Left lobe of liver (tissue), 2 donors: ENCODE results near the gene CDH24. TPM values are rescaled to one million over a fixed set of nuclear protein-coding genes. Genes with fewer than 3 reads are reported as not detected.
A peak's percentile ranks its signal among the peaks of the same experiment; 100 is the strongest.

Experiments
- ATAC-seq: fragments of 200-7000 bp; cut with Tn5 transposase; one replicate; pipeline ENCODE4 v1.9.1; 2020; ENCODE audit warnings: mild to moderate bottlenecking, moderate library complexity
- DNase-seq: peaks from one replicate; pipeline ENCODE4 v3.0.0-alpha.2; 2020; ENCODE audit warnings: low spot score
- total RNA-seq: library from RNA; stranded (reverse); gene quantifications from one replicate; pipeline ENCODE4 v1.2.1, GENCODE V29; 2021
- donor health status: DM: no; HTN: no; CAD: no; lungs with moderate emphysema.
- donor health status: DM: no; HTN: yes; CAD: no.

Gene CDH24
- total RNA-seq, 1 donor from 2014 or later, result 0.43 TPM

DNA sequence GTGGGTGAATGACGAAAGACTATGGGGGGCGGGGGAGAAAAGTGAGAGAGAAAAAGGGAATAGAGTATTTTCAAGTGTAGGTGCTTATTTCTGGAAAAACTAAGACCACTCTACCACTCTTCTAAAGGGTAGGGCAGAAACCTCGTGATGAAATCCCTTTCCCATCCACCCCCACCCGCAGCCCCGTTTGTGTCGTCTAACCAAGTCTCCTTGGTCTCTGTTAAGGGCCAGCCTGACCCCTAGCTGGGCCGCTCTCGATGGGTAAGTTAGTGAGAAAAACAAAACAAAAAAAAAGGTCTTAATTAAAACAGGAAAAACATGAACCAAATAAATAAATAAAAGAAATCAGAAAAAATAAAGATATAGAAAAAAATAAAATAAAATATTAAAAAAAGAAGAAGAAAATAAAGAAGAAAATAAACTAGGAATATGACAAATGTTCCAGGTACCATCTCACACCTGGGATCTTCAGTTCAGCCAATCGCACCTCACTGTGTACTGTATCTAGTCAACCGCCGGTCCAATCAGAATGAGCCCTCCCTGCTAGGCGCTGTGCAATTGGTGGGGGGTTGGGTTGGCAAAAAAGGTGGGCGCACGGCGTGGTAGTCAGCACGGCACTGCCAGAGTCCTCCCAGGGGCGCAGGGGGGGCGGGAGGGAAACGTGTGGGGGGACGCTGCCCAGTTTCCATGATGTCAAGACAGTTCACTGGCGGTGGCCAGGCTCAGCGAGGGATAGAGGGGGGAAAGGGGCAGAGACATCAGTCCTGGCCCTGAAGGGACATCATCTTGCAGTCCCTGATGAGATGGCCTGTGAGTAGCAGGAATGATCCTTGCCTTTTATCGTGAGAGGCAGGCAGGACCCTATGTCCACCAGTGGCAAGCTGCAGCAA lies 9.8 kb upstream of the CDH24 start:
- ATAC-seq, result no peak

DNA sequence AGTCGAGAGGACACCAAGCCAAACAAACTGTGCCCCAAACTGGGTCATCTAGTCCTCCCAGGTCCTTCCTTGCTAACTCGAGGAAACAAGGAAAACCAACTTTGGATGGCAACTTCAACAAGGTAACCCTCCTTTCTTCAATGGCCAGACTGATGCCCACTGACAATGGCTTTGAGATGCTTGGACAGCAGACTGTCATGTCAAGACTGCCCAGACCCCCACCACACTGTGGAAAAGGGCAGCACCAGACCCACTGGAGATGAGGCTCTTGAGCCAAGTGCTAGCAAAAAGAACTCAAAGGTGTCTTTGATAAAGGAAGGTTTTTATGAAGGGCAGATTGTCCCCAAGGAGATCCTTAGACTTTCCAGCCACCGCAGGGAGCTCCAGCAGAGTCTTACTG lies 9.0 kb upstream of the CDH24 start:
- DNase-seq, result no peak
- ATAC-seq, result no peak

More for the DNA sequence above, 9.8 kb upstream of the CDH24 start:
- no peak for DNase-seq

DNA sequence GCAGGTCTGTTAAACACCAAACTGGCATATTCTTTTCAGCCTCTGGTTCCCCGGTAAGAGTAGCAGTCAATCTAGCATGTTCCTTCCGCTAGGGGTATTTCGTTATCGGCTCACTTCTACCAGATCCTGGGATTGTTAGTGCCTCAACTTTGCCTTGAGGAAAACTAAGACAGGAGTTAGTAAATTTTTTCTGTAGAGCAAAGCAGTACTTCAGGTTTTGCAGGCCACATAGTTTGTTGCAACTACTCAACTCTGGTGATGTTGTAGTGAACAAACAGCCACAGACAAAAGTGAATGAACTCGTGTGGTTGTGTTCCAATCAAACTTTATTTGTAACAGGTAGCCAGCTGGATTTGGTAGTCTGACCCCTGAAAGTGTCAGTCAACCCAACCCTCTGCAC lies 6.3 kb upstream of the CDH24 start:
- DNase-seq, result no peak
- no peak for ATAC-seq

DNA sequence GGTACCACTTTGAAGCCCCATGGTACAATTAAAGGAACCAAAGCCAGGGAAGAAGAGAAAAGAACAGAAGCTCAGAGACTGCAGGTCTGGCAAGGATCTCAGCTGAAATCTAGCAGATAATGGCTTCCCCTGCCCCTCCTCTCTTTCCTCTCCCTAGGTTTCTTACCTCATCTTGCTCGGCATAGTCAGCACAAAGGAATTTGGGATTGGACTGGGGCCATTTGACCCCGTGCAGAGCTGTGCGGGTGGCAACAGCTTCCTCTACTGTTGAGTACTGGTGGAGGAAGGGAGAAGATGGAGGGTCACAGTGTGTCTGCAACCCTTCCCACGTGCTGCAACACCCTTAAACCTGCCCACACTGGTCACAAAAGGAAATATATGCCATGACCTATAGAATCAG lies 4.7 kb upstream of the CDH24 start:
- no peak for ATAC-seq
- no peak for DNase-seq

DNA sequence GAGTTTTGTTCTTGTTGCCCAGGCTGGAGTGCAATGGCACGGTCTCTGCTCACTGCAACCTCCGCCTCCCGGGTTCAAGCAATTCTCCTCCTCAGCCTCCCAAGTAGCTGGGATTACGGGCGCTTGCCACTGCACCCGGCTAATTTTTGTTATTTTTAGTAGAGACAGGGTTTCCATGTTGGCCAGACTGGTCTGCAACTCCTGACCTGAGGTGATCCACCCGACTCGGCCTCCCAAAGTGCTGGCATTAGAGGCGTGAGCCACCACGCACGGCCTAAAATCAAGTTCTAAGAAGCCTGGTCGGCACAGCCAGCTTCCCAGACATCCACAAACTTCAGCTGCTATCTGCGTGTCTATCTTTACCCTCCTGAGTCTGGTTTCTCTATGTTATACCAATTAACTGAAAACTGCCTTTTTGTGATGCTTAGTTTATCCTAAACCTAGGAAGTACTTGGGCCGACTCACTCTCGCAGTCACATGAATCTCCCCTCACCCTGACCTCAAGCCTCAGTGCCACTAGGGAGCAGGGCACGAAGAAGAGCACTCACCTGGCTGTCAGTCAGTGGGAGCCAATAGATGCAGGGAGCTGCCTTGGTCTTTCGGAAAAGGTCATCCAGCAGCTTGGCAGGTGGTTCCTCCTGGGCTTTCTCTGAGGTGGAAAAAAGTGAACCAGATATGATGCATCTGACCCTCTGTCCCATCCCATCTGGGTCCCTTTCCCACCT lies 3.4 kb upstream of the CDH24 start:
- no peak for DNase-seq
- no peak for ATAC-seq

DNA sequence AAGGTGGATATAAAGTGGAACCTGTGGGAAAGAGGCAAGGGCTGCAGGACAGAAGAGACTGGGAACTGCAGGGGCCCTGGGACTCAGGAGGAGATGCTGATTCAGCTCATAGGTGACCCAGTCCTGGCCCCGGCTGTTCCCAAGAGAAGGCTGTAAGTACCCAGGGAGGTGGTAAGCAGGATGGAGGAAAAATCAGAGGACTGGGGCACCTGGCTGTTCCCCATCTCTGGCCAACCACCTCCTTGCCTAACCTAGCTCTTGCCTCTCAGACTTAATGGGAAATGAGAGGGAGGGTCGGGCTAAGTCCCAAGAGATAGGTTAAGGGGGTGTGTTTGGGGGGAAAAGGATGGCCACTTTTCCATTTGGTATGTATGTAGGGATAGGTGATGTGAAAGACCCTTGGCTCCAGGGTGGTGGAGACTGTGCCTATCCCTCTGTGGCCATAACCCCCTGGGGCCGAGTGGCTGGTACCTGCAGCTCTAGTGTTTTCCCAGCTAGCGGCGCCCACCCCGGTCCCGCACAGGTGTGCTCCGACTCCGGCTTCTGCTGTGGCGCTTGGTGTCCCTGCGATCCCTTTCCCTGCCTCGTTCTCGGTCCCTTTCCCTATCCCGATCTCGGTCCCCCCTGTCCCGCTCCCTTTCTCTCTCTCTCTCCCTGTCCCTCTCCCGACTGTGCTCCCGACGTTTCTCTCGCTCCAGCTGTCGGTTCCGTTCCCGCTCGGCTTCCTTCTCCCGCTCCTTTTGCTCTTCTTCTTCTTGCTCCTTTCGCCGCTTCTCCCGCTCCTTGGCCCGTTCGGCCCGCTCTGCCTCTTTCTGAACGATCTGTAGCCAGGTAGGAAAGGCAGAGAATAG lies 1.6 kb upstream of the CDH24 start:
- DNase-seq (no peak), ATAC-seq (no peak)

DNA sequence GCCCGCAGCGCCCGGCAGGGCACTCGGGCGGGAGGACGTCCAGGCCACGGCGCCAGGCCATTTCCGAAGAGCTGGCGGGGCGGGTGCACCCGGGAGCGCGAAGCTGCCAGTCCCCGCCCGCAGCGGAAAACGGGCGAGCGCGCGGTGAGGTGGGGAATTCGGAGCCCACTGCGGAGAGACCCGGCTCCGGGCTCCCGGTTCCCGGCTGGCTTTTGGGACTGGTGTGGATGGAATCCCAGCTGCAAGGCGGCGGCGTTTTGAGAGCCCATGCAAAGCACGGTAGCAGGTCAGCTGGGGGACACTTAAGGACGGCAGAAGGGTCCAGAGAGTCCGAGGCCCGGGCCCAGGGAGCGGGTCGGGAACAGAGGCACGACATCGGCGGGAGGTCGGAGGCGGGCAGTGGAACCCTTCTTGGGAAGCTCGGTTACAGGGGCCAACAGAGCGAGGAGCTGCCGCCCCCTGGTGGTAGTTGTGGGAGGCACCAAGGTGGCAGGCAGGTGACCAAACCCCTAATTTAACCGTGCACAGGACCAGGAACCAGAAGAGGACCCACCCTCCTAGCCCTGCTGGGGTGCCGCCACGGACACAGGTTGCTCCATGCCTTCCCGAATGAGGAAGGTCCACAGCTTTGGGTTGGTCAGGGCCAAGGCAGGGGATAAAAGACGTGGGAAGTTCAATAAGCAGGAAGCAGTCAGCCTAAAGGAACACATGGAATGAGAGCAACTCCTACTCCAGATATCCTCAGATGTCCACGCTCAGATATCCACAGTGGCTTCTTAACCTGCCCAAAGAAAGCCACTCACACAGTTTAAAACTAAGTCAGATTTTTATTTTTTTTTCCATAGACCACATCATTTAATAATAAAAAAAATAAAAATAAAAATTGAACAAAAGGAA lies 685 bp upstream of the CDH24 start:
- peak; percentile 85 for DNase-seq
- peak; percentile 86 for ATAC-seq

DNA sequence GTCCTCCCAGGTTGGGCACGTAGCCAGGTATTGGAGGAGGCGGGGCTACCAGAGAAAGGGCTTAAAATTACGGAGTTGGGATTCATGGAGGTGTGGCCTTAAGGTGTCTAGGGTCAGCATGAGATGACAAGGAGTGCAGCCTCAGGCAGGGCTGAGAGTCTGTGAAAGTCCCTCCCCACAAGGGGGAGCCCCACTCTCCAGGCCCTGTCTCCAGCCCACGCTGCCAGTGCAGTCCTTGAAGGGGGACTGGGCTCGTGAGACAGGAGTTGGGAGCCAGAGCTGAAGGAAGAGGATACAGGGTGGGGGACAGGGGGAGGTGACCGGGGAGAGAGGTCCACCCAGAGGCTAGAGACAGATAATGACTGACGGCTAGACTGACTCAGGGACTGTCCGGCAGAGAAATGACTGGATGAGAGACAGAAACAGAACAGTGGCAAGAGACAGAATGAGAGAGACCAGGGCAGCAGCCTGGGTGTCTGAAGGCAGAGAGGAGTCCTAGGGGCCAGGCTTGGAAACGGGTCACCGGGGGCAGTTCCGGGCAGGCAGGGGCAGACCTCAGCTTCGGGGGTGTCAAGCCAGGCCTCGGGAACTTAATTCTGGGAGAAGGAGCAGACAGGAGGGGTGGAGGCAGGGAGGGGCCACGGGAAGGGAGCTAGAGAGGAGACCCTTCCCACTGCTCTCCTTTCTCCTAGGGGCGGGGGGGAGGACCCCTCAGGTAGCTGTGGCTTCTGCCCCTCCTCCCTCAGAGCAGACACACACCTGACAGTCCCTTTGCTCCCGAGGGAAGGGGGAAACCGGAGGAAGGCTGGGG lies 970 bp downstream of the CDH24 start:
- peak; percentile 60 for DNase-seq
- peak; percentile 66 for ATAC-seq

DNA sequence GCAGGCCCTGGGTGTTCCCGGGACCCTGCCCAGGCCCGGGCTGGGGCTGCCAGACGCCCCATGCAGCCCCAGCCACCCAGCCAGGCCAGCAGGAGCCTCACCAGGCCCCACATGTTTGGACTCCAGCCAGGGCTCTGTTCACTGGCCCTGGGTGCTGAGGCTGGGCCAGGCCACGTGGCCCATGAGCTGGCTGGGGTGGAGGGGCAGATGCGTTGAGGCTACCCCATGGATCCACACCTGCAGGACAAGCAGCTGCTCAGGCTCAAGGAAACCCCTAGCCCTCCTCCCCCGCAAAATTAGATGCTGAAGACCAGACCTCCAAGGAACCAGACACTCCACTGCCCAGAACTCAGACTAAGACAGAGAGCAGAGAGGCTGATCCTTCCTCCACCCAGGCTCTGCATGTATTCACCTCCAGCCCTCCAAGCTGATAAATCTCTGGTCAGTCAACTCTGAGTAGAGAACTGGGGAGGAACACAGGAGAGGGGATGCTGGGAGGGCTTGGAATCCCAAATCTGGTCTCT lies 1.6 kb downstream of the CDH24 start:
- ATAC-seq, result no peak
- no peak for DNase-seq

DNA sequence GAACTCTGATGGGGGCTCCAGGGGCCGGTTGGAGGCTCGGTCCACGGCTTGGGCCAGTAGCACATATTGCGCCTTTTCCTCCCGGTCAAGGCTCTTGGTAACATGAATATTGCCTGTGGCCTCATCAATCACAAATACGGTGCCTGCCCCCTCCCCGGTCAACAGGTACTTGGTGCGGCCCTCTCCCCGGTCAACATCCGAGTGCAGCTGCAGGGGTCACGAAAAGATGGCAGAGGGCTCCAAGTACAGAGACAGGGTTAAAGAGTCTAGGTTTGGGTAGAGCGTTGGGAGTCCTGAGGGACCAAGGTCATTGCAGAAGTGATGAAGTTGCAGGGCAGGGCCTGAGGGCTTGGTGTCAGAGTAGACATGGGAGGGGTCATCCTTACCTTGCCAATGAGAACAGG lies 2.2 kb downstream of the CDH24 start:
- ATAC-seq (no peak), DNase-seq (no peak)

DNA sequence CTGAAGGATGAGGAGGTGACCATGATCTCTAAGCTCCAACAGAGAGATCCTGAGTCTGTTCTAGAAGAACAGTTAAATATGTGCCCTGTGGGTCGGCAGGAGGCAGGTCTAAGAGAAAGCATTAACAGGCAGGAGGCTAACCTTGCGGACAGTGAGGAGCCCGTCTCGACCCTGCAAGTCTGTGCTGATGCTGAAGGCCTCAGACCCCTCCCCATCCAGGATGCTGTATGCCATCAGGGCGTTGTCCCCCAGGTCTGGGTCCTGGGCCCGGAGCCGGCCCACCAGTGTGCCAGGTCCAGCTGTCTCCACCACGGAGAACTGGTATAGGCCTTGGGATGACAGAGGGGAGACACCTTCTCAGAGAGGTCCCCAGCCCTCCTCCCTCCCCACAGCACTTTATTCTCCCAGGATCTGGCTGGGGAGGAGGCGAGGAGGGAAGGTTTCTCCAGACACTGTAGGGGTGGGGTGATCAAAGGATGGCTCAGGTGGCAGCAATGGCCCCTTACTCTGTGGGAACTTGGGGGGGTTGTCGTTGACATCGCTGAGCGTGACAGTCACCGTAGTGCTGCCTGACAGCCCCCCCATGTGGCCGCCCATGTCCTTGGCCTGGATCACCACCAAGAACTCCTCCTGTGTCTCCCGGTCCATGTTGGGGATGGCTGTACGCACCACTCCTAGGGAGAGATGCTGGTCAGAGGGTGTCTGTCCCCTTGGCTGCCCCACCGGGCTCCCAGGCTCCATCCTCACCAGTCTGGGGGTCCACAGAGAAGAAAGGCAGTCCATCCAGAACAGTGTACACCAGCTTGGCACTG lies 3.1 kb downstream of the CDH24 start:
- DNase-seq (no peak), ATAC-seq (no peak)

DNA sequence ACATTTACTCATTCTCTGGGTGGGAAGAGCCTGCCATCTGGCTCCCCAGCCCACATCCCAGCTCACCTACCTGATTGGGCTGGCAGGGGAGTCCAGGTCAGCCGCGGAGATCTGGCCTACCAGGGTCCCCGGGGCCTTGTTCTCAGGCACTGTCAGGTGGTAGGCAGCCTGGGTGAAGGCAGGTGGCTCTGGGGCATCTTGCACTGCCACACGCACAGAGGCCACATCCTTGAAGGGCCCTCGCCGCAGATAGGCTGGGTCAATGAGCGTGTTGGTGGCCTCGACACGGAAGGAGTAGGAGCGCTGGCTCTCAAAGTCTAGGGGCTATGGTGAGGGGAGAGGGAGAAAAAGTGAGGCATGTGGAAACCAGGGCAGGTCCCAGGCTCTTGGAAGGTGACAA lies 3.9 kb downstream of the CDH24 start:
- no peak for ATAC-seq
- DNase-seq, result no peak

DNA sequence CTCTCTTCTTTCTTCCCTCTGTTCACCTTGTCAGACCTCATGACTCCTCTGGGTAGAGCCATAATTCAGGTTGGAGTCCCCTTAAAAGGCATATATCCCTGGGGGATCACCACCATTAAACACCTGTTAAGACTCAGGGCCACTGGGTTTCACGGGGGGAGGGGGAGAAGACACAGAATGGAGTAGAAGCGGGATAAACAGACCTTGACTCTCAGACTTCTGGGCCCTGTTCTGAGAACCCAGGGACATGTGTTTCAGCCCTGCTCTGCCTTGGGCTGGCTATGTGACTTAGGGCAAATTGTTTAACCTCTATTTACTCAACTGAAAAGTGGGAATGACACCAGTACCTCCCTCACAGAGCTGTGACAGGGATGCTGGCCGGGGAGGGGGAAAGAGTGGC lies 4.6 kb downstream of the CDH24 start:
- no peak for DNase-seq
- ATAC-seq, result no peak

DNA sequence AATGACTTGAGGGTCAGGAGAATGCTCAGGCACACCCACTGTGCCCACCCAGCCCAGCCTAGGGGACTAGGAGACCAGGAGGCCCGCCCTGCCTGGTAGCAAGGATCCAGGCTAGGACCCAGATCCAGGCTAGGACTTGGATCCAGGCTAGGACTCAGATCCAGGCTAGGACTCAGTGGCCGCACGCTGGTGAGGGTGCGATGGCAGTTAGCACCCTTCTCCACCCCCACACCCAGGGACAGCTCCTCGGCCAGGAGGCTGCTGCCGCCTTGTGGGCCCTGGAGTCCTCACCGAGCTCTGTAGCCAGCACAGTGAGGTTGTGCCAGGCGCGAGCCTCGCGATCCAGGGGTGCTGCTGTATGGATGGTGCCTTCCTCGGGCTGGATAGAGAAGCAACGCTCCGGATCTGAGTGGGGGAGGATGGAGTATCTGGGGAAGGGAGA lies 5.1 kb downstream of the CDH24 start:
- no peak for DNase-seq
- no peak for ATAC-seq

DNA sequence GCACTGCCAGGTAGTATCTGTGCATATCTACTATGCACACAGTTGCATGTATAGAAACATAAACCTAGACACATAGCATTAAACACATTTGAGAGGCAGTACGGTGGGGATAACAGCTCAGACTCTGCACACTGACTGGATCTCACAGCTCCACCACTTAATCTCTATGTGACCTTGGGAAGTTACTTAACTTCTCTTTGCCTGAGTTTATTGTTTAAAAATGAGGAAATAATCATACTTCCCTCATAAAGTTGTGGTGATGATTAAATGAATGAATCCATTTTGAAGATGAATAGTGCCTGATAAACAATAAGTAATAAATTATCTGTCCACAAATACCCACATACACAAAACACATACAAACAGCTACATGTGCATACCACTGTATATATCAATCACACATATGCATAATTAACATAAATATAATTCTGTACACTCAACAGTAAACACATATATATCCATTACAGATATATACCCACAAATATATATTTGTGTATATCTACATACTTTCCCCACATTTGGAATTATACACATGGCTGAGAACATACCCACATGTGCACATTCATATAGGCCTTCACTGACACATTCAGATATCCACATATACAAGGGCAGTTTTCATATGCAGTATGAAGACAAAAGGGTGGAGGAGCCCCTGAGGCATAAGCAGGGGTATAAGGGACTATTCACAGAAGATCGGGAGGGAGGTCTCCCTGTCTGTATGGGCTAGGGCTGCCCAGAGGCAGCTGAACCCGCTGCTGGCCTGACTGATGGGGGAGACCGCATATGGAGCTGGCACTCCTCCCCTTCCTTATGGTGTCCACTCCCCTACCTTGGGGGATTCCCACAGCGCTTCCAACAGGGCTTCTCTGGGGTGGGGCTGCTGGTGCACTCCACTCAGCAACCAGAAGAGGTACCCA lies 5.9 kb downstream of the CDH24 start:
- DNase-seq, result no peak
- ATAC-seq, result no peak

DNA sequence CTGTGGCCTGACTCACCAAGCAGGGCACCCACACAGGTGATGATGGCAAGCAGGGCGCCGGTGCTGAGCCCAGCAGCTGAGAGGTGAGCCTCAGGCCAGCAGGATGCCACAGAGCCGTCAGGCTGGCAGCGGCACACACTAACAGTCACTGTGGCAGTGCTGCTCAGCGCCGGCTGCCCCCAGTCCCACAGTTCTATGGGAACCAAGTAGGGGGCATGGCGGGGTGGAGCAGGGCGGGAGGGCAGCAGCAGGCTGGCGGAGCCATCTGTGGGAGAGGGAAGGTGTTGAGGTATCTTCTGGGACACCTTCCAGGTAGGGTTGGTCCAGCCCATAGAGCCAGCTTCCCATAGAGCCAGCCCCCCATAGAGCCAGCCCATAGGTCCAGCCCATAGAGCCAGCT lies 8.3 kb downstream of the CDH24 start:
- no peak for DNase-seq

More for the DNA sequence above, 8.3 kb downstream of the CDH24 start:
- ATAC-seq, result no peak
